GM12891 (cell line): ENCODE data around the gene FUT8.

Experiments
- PAX5 ChIP-seq: IDR thresholded peaks from 2 replicates; pipeline ENCODE4 v1.6.1; 2011; ENCODE audit warnings: low read length, moderate library complexity, mild to moderate bottlenecking; ENCODE audit not compliant: insufficient read depth, severe bottlenecking
- POLR2A ChIP-seq: IDR thresholded peaks from 2 replicates; pipeline ENCODE4 v1.6.1; 2011; ENCODE audit warnings: low read depth, low read length, control low read depth
- POLR2AphosphoS5 ChIP-seq: IDR thresholded peaks from 2 replicates; pipeline ENCODE4 v1.6.1; 2011; ENCODE audit warnings: low read depth, low read length, control low read depth
- POU2F2 ChIP-seq: IDR thresholded peaks from 2 replicates; pipeline ENCODE4 v1.6.1; 2011; ENCODE audit warnings: low read depth, mild to moderate bottlenecking, control low read depth, low read length, moderate library complexity
- SPI1 ChIP-seq: IDR thresholded peaks from 2 replicates; pipeline ENCODE4 v1.6.1; 2011; ENCODE audit warnings: low read depth, low read length, control low read depth
- TAF1 ChIP-seq: IDR thresholded peaks from 2 replicates; pipeline ENCODE4 v1.6.1; 2011; ENCODE audit warnings: low read depth, low read length, control low read depth

DNA sequence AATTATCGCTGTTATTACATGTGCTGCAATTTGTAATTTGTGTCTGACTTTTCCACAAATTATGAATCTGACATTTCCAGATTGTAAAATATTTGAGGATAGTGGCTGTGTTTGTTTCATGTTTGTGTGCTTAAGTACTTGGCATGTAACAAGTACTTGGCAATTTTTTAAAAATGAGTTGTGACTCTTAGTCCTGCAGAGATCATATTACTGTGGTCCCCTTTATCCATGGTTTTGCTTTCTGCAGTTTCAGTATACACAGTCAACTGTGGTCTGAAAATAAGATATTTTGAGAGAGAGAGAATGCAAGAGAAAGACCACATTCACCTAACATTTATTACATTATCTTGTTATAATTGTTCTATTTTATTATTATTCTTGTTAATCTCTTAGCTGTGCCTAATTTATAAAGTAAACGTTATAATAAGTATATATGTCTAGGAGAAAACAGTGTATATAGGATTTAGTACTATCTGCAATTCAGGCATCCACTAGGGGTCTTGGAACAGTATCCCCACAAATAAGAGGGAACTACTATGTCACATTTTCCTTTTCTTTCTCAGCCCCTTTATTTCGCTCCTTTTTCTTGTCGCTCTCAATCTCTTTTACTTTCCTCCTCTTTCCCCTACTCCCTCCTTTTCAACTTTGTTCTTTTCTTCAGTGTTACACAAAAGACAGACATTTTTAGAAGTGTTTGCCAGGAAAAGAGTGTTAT, 176.1 kb downstream of the FUT8 start:
- TF ChIP-seq POLR2A (no peak), POLR2AphosphoS5 (no peak), TAF1 (no peak), POU2F2 (no peak), SPI1 (no peak), PAX5 (no peak)
